ENCODE data around the gene FLAD1. TPM values are rescaled to one million over a fixed set of nuclear protein-coding genes. Genes with fewer than 3 reads are reported as not detected.

FLAD1 gene
- 80.9 TPM for polyA plus RNA-seq (2012; ENCODE audit: insufficient read depth, insufficient read length)

- DNase-seq (ENCODE audit: low read depth, low spot score) = peak; percentile 100
- peak within 1 kb of the TSS; percentile 68 for H3K4me3 ChIP-seq (ENCODE audit: low read length)
Measured at GRCh38 chr1:154982897-154983648, at the start of gene FLAD1. TSS of gene FLAD1 (plus strand) at chr1:154983344. CDS start at chr1:154983695, 351 bp downstream.

DNA sequence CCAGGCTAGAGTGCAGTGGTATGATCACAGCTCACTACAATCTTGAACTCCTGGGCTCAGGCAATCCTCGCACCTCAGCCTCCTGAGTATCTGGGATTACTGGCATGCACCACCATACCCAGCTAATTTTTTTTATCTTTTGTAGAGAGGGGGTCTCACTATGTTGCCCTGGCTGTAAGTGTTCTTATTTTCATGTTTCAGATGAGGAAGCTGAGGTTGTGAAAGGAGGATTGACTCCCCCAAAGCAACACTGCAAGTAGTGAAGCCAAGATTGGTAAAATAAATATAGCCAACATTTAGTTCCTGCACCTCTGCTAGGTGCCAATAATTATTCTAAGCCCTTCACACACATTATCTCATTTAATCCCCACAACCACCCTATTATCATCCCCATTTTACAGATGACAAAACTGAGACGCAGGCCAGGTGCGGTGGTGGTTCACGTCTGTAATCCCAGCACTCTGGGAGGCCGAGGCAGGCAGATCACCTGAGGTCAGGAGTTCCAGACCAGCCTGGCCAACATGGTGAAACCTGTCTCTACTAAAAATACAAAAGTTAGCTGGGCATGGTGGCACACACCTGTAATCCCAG is 48.7 kb upstream of the FLAD1 start:
- H3K4me3 ChIP-seq (ENCODE audit: low read length) = no peak overlapping the region
- no peak for DNase-seq (ENCODE audit: low read depth, low spot score)

DNA sequence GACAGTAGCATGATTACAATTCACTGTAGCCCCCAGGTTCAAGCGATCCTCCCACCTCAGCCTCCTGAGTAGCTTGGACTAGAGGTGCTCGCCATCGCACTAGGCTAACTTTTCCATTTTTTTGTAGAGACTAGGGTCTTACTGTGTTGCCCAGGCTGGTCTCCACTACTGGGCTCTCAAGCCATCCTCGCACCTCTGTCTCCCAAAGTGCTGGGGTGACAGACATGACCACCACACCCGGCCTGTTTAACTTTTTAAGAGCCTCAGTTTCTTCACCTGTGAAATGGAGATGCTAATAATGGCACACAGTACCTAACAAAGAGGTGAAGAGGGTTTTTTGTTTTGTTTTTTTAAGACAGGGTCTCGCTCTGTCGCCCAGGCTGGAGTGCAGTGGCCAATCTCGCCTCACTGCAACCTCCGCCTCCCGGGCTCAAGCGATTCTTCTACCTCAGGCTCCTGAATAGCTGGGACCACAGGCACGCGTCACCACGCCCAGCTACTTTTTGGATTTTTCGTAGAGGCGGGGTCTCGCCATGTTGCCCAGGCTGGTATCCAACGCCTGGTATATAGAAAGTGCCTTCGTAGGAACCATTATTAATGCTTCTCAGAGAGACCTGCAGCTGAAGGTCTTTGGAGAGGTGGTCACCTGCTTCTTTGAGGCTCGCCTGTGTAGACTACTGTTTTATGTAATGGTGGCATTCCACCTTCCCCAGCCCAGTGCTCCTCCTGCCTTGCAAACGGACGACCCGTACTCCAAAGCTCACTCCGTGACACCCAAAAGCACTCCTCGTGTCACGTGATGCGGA is 47.2 kb upstream of the FLAD1 start:
- H3K4me3 ChIP-seq (ENCODE audit: low read length) = peak overlapping the region; percentile 88
- DNase-seq (ENCODE audit: low read depth, low spot score) = no peak

- H3K4me3 ChIP-seq (ENCODE audit: low read length) = peak within 1 kb of the TSS; percentile 88
- DNase-seq (ENCODE audit: low read depth, low spot score) = peak; percentile 96
Measured at GRCh38 chr1:154936555-154937084, 46.5 kb upstream of the FLAD1 start, which contains the start of gene PMVK. TSS of gene PMVK (minus strand) at chr1:154936719. CDS start at chr1:154936685, 34 bp downstream.

- peak overlapping the region; percentile 88 for H3K4me3 ChIP-seq (ENCODE audit: low read length)
- DNase-seq (ENCODE audit: low read depth, low spot score) = peak; percentile 93
Measured at GRCh38 chr1:154937085-154937987, 45.8 kb upstream of the FLAD1 start.

- DNase-seq (ENCODE audit: low read depth, low spot score) = no peak
- peak overlapping the region; percentile 88 for H3K4me3 ChIP-seq (ENCODE audit: low read length)
Measured at GRCh38 chr1:154937988-154938386, 45.2 kb upstream of the FLAD1 start.

- H3K4me3 ChIP-seq (ENCODE audit: low read length) = no peak overlapping the region
- no peak for DNase-seq (ENCODE audit: low read depth, low spot score)
Measured at GRCh38 chr1:154938604-154939399, 44.3 kb upstream of the FLAD1 start.

DNA sequence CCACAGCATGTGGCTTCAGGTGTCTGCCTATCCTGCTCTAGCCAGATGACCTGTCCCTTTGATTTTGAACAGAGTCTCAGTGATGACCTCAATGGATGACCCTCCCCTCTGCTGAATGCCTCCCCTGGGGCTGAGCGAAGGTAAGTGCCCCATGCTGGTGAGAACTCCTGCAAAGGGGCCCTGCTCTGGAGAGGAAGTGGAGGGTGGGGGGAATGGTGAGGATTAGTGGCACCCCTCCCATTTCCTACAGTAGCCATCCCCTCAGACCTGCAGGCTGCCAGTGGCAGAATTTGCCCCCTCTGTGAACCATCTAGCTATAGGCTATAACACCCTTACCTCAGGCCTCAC is 43.0 kb upstream of the FLAD1 start:
- no peak overlapping the region for H3K4me3 ChIP-seq (ENCODE audit: low read length)
- no peak for DNase-seq (ENCODE audit: low read depth, low spot score)

GRCh38 chr1:154940651-154941194 is 42.4 kb upstream of the FLAD1 start:
- DNase-seq (ENCODE audit: low read depth, low spot score) = no peak

DNA sequence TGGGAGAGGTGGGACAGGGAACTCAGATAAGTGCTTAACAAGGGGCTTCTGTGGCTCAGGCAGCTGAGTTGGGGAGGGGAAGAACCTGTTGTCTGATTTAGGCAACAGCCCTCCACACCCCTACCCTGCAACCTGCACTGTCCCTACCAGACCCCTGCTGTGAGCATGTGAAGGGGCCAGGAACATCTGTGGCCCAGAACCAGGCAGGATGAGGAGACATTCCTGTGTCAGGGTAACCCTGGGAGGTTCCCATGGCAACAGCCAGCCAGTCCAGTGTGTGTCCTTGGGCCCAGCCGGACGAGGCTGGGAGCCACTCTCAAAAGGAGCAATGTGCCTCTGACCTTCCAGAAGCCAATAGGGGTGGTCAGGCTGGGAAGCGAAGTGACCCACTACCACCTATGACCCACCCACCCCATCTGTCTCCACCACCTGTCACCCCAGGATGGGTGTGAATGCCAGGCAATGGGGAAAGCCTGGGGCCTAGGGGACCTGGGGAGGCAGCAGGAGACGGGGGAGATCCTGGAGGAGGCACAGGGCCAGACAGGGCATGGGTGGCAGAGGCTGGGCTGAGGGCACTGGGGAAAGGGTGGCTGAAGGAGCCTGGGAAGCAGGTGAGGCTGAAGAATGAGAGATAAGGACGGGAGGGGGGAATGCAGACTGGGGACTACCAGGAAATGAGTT is 41.7 kb upstream of the FLAD1 start:
- DNase-seq (ENCODE audit: low read depth, low spot score) = no peak
- H3K4me3 ChIP-seq (ENCODE audit: low read length) = no peak overlapping the region

More at GRCh38 chr1:154940651-154941194, 42.4 kb upstream of the FLAD1 start:
- no peak overlapping the region for H3K4me3 ChIP-seq (ENCODE audit: low read length)

GRCh38 chr1:154943649-154944400 is 39.3 kb upstream of the FLAD1 start:
- H3K4me3 ChIP-seq (ENCODE audit: low read length) = no peak overlapping the region
- DNase-seq (ENCODE audit: low read depth, low spot score) = no peak

- no peak for DNase-seq (ENCODE audit: low read depth, low spot score)
Measured at GRCh38 chr1:154944401-154945159, 38.6 kb upstream of the FLAD1 start.

DNA sequence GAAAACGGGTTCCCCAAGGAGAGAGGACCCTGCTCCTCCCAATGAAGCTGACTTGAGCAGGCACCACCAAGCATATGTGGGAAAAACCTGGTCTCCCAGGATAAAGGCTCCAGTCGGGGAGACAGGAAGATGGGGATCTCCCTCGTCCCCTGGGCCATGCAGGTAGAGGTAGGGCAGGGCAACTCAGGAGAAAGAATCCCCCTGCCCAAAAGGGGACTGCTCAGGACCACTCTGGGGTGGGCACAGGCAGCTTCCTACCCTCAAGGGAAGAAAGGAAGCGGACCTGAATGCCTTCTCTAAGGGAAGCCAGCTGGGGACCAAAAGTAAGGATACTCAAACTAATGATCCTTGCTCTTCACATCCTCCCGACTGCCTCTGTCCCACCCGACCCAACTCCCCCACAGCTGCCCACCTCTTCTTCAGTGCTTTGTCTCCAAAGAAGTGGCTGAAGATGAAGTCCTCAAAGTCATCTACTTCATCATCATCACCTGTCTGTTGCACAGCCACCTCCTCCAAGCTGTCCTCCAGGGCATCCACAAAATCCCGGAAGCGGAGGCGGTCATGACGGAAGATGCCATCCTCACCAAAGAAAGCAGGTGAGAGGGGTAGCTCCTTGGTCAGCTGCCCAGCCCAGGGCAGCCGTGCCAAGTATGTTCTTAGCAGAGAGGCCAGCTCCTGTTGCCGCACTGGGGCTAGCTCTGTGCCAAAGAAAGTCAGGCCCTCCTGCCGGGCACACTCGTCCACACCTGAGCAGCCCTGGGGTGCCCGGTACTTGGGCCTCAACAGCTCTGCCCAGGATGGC is 37.8 kb upstream of the FLAD1 start:
- no peak for DNase-seq (ENCODE audit: low read depth, low spot score)
- H3K4me3 ChIP-seq (ENCODE audit: low read length) = no peak overlapping the region

More at GRCh38 chr1:154944401-154945159, 38.6 kb upstream of the FLAD1 start:
- no peak overlapping the region for H3K4me3 ChIP-seq (ENCODE audit: low read length)

DNA sequence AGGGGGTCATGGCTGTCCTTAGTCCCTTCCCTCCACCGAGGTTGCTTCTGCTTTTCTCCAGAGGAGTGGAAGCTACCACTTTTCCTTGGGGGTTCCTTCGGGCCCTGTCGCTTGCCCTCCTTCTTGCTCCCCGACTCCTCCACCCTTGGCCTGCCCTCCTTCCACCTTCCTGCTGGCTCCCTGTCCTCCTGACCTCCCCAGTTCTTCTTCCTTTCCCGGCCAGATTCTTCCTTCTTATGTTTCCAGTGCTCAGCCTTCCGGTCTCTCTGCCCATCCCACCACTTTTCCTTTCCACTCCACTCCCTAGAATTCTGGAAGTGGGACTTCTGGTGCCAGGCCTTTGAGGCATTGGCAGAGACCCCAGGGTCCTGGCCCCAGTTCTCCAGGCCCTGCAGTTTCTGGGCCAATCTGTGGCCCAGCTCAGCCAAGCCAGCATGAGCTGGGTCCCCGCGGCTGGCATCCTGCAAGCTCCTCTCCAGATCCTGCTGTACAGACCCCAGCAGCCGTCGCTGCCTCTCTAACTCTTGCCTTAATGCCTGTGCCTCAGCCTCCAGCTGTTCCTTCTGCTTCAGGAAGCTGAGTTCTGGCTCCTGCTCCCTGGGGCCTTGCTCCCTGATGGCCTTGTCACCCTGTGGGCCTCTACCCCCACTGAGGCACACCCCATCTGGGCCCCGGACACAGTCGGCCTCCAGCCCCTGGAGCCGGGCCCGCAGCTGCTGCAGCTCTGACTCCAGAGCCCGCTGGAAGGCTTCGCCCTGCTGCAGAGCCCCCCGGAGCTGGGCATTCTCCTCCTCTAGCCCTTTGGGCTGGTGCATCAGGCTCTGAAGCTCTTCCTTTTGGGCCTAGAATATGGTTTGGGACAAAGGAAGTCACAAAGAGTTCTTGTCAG is 36.9 kb upstream of the FLAD1 start:
- H3K4me3 ChIP-seq (ENCODE audit: low read length) = no peak overlapping the region
- no peak for DNase-seq (ENCODE audit: low read depth, low spot score)
